ENCODE data around the gene STK38. TPM values are rescaled to one million over a fixed set of nuclear protein-coding genes. Genes with fewer than 3 reads are reported as not detected.

STK38 gene
- total and polyA plus RNA-seq, 2 of the 13 experiments (the other 11 are each of a cell fraction or from before 2014, with no cell fraction given): 10.3 to 20.7 TPM

GRCh38 chr6:36566418-36566905 is 19.2 kb upstream of the STK38 start (continued):
- TF ChIP-seq PREB (CRISPR knock-in tag; IDR thresholded peaks at IDR 0.05) (no peak), TEAD3 (CRISPR knock-in tag; optimal IDR thresholded peaks at IDR 0.05; ENCODE audit: borderline replicate concordance) (peak; percentile 82), HNRNPK (IDR thresholded peaks at IDR 0.05; ENCODE audit: low read depth, low read length, poor library complexity, severe bottlenecking) (no peak), ZNF3 (CRISPR knock-in tag; IDR thresholded peaks at IDR 0.05) (0 out of 2 replicates have a peak, but pooled peaks have one; percentile 22), ZNF652 (CRISPR knock-in tag; IDR thresholded peaks at IDR 0.05; ENCODE audit: borderline replicate concordance, low read depth) (peak; percentile 99), ZNF629 (CRISPR knock-in tag; conservative IDR thresholded peaks at IDR 0.05) (peak; percentile 67), RFXANK (CRISPR knock-in tag; IDR thresholded peaks at IDR 0.05) (no peak), MAX (IDR thresholded peaks at IDR 0.05) (peak; percentile 88), TIGD3 (CRISPR knock-in tag; IDR thresholded peaks at IDR 0.05; ENCODE audit: borderline replicate concordance) (no peak), CEBPB (IDR thresholded peaks at IDR 0.05; ENCODE audit: borderline replicate concordance, low read depth, low read length) (peak; percentile 77; the same call in 1 of the 2 replicates), RARG (CRISPR knock-in tag; IDR thresholded peaks at IDR 0.05; ENCODE audit: low read depth) (no peak), POGZ (CRISPR knock-in tag; IDR thresholded peaks at IDR 0.05) (peak; percentile 89), SSRP1 (CRISPR knock-in tag; IDR thresholded peaks at IDR 0.05) (no peak), ZNF282 (IDR thresholded peaks at IDR 0.05; ENCODE audit: partially characterized antibody) (no peak), ZEB1 (IDR thresholded peaks at IDR 0.05; ENCODE audit: insufficient replicate concordance, low read depth) (no peak), ZNF580 (CRISPR knock-in tag; IDR thresholded peaks at IDR 0.05; ENCODE audit: borderline replicate concordance, low read depth) (0 out of 2 replicates have a peak, but pooled peaks have one; percentile 67), ZBTB4 (CRISPR knock-in tag; IDR thresholded peaks at IDR 0.05; ENCODE audit: borderline replicate concordance) (no peak), REPIN1 (CRISPR knock-in tag; IDR thresholded peaks at IDR 0.05; ENCODE audit: borderline replicate concordance, low read depth) (peak; percentile 68), ZNF607 (CRISPR knock-in tag; IDR thresholded peaks at IDR 0.05; ENCODE audit: borderline replicate concordance) (0 out of 2 replicates have a peak, but pooled peaks have one; percentile 16), TFDP1 (CRISPR knock-in tag; IDR thresholded peaks at IDR 0.05; ENCODE audit: borderline replicate concordance) (peak; percentile 74; the same call in 1 of the 2 replicates), ASH2L (IDR thresholded peaks at IDR 0.05; ENCODE audit: insufficient read length, low read depth, low read length) (peak; percentile 88), ZIK1 (CRISPR knock-in tag; IDR thresholded peaks at IDR 0.05; ENCODE audit: borderline replicate concordance, low read depth) (no peak), POLR2AphosphoS5 (IDR thresholded peaks at IDR 0.05; ENCODE audit: low read depth, low read length) (no peak), ZNF878 (CRISPR knock-in tag; IDR thresholded peaks at IDR 0.05) (peak; percentile 75; the same call in 1 of the 2 replicates)
